Left ventricle myocardium inferior (tissue), 1 donor: ENCODE results near the gene ELN. TPM values are rescaled to one million over a fixed set of nuclear protein-coding genes. Genes with fewer than 3 reads are reported as not detected.

Experiments used
- DNase-seq: peaks from one replicate; pipeline ENCODE4 v3.0.0-alpha.2; 2020
- H3K27ac ChIP-seq: fragments of 200-600 bp; replicated peaks from 2 replicates; pipeline ENCODE4 v1.8.0; 2021
- H3K27me3 ChIP-seq: fragments of 200-600 bp; 2 replicates; pipeline ENCODE4 v1.8.0; 2021; ENCODE audit warnings: low read depth
- H3K36me3 ChIP-seq: fragments of 200-600 bp; 2 replicates; pipeline ENCODE4 v1.8.0; 2021
- H3K4me1 ChIP-seq: fragments of 200-600 bp; 2 replicates; pipeline ENCODE4 v1.8.0; 2021
- H3K4me3 ChIP-seq: fragments of 200-600 bp; 2 replicates; pipeline ENCODE4 v1.8.0; 2021; ENCODE audit warnings: mild to moderate bottlenecking, moderate library complexity
- H3K9me3 ChIP-seq: fragments of 200-600 bp; replicated peaks from 2 replicates; pipeline ENCODE4 v1.8.0; 2021
- CTCF ChIP-seq: fragments of 200-600 bp; IDR thresholded peaks from 2 replicates; pipeline ENCODE4 v1.8.0; 2021; ENCODE audit warnings: antibody characterized with exemption, mild to moderate bottlenecking, borderline replicate concordance
- intact Hi-C: fragments of 100-400 bp; cut with micrococcal nuclease; formaldehyde crosslinking; loops from one replicate; pipeline ENCODE4 v1.11.0; 2022
- total RNA-seq: library from RNA; stranded (reverse); fragmentation: NEBNext Ultra II Directional; extraction: Animal tissue kit (Norgen Biotek cat#: 25700); gene quantifications from one replicate; pipeline ENCODE4 v1.2.1, GENCODE V29; 2021
- donor health status: DM: no; HTN: yes; CAD: no; lungs with severe emphysema.

Gene ELN
- total RNA-seq, 1 donor from 2014 or later, result 51.6 TPM

- H3K27ac ChIP-seq, result peak overlapping the region; percentile 57
- H3K36me3 ChIP-seq, result no peaks in the 10 kb centered on the region
- peak overlapping the region; percentile 87 for H3K4me3 ChIP-seq
- H3K27me3 ChIP-seq, result no peaks in the 10 kb centered on the region
- DNase-seq, result peak; percentile 40
- intact Hi-C loops, result no loop called here
- H3K9me3 ChIP-seq, result no peaks in the 10 kb centered on the region
- H3K4me1 ChIP-seq, result peaks cover 22% of the 10 kb centered on the region
- no peak for TF ChIP-seq CTCF
These were observed 56.2 kb downstream of the ELN start for GRCh38 chr7:74083928-74084721.

GRCh38 chr7:74084722-74085578, 57.0 kb downstream of the ELN start:
- Histone ChIP-seq H3K27me3 (no peaks in the 10 kb centered on the region), H3K9me3 (no peaks in the 10 kb centered on the region), H3K27ac (no peak overlapping the region), H3K36me3 (no peaks in the 10 kb centered on the region), H3K4me1 (peaks cover 22% of the 10 kb centered on the region), H3K4me3 (peak overlapping the region; percentile 87)
- no peak for TF ChIP-seq CTCF
- intact Hi-C loops, result no loop called here
- no peak for DNase-seq

GRCh38 chr7:74087791-74088453, 59.9 kb downstream of the ELN start:
- Histone ChIP-seq H3K9me3 (no peaks in the 10 kb centered on the region), H3K36me3 (no peaks in the 10 kb centered on the region), H3K27me3 (no peaks in the 10 kb centered on the region), H3K4me3 (no peak overlapping the region), H3K4me1 (peaks cover 30% of the 10 kb centered on the region), H3K27ac (no peak overlapping the region)
- DNase-seq, result no peak
- TF ChIP-seq CTCF, result no peak
- intact Hi-C loops, result no loop called here

- H3K9me3 ChIP-seq, result no peaks in the 10 kb centered on the region
- no peak for TF ChIP-seq CTCF
- peak overlapping the region; percentile 60 for H3K4me3 ChIP-seq
- peaks cover 11% of the 10 kb centered on the region for H3K36me3 ChIP-seq
- peak; percentile 64 for DNase-seq
- H3K4me1 ChIP-seq, result peaks cover 35% of the 10 kb centered on the region
- H3K27ac ChIP-seq, result peak overlapping the region; percentile 85
- H3K27me3 ChIP-seq, result no peaks in the 10 kb centered on the region
- intact Hi-C loops, result no loop called here
These were observed 64.5 kb downstream of the ELN start for GRCh38 chr7:74092321-74092963.

GRCh38 chr7:74092964-74093471, 65.0 kb downstream of the ELN start:
- Histone ChIP-seq H3K27ac (peak overlapping the region; percentile 85), H3K4me1 (peaks cover 35% of the 10 kb centered on the region), H3K36me3 (peaks cover 17% of the 10 kb centered on the region), H3K27me3 (no peaks in the 10 kb centered on the region), H3K4me3 (peak overlapping the region; percentile 60), H3K9me3 (no peaks in the 10 kb centered on the region)
- peak; percentile 69 for DNase-seq
- intact Hi-C loops, result no loop called here
- no peak for TF ChIP-seq CTCF
